Fibroblast of mammary gland (primary cell): ENCODE results near the gene LRP6.

Experiments
- DNase-seq: peaks from one replicate; pipeline ENCODE4 v3.0.0-alpha.2; 2010; ENCODE audit warnings: low read depth
- H3K4me3 ChIP-seq: 2 replicates; pipeline ENCODE4 v1.5.1; 2011; ENCODE audit warnings: low read depth, mild to moderate bottlenecking, low read length, moderate library complexity; ENCODE audit not compliant: control insufficient read depth
- CTCF ChIP-seq: conservative IDR thresholded peaks from 2 replicates; pipeline ENCODE4 v1.5.1; 2011; ENCODE audit warnings: low read depth, low read length, inconsistent platforms; ENCODE audit not compliant: control insufficient read depth, insufficient read depth

The LRP6 gene

DNA sequence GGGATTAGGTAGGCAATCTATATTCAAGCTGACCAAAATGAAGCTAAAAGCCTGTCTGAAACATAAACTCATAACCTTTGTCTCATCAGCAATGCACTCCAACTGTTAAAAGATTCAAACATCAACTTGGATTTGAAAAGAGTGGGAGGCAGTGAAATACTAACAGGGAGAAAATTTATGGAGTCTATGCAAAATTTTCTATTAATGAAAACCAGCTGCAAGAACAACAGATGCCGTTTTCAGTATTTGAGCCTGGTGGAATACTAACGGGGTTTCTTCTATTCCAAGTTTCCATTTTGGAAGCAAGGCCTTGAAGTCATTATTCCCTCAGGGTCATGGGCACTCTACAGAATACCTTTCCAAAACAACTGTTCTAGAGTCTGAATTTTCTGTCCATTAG is 88.3 kb downstream of the LRP6 start:
- no peak for TF ChIP-seq CTCF
- H3K4me3 ChIP-seq = no peak overlapping the region
- DNase-seq = peak; percentile 46

DNA sequence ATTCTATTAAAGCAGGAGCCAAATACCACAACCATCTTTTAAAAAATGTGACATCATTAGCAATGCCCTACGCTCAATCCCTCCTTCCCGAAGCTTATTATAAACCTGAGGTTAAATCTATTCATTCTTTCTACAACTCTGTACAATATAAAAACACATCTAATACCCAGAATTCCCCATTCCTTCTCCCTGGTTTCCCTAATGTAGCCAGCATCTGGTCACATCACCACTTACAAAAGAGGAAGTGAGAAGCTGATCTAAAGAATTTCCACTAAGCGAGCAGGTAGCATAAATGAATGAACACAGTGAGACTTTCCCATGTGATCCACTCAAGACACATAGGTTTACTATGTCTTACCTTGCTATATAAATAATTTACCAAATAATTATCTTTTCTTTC is 90.4 kb downstream of the LRP6 start:
- no peak for DNase-seq
- no peak overlapping the region for H3K4me3 ChIP-seq
- TF ChIP-seq CTCF = no peak

- DNase-seq = peak; percentile 46
- H3K4me3 ChIP-seq = no peak overlapping the region
- TF ChIP-seq CTCF = no peak
These were observed 94.8 kb downstream of the LRP6 start for GRCh38 chr12:12171991-12172511.

DNA sequence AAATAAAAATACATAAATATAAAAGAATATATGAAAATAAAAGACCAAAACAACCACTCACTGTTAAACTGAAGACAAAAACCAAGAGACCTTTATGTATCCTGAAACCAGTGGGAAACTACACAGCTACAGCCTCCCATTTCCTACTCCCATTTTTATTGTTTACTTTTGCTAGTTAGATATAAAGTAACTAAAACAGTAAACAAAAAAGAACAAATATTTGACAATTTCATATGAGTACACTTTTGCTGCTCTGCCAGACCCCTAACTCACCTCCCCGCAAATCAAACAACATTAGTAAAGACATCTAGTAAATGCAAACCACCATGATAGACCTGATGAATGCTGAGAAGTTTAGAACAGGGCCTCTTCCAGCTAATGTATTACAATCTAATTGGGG is 99.0 kb downstream of the LRP6 start:
- no peak overlapping the region for H3K4me3 ChIP-seq
- no peak for TF ChIP-seq CTCF
- no peak for DNase-seq

DNA sequence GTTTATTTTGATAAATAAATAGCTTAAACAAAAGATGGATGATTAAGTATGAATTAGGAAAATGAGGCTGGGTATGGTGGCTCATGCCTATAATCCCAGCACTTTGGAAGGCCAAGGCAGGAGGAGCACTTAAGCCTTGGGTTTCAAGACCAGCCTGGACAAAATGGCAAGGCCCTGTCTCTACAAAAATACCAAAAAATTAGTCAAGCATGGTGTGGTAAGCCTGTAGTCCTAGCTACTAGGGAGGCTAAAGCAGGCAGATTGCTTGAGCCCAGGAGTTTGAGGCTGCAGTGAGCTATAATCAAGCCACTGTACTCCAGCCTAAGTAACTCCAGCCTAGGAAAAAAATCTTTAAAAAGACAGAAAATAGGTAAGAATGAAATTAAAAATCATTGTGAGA is 100.1 kb downstream of the LRP6 start:
- H3K4me3 ChIP-seq = no peak overlapping the region
- no peak for TF ChIP-seq CTCF
- no peak for DNase-seq

GRCh38 chr12:12159988-12160387 is 106.9 kb downstream of the LRP6 start:
- TF ChIP-seq CTCF = no peak
- no peak overlapping the region for H3K4me3 ChIP-seq
- peak; percentile 60 for DNase-seq

GRCh38 chr12:12158858-12159257 is 108.0 kb downstream of the LRP6 start:
- DNase-seq = peak; percentile 40
- no peak for TF ChIP-seq CTCF
- no peak overlapping the region for H3K4me3 ChIP-seq
